Activated CD8-positive, alpha-beta T cell treated with anti-CD3 and anti-CD28 coated beads for 36 hours (primary cell): ENCODE data around the gene RAB4B. TPM values are rescaled to one million over a fixed set of nuclear protein-coding genes. Genes with fewer than 3 reads are reported as not detected.

Source experiments
- ATAC-seq: fragments of 200-7000 bp; cut with Tn5 transposase; one replicate; pipeline ENCODE4 v1.10.0; 2021; ENCODE audit warnings: mild to moderate bottlenecking, moderate library complexity
- CTCF ChIA-PET: fragments of 350-600 bp; sonication (Branson Sonifier 250); formaldehyde crosslinking; loops from one replicate; lab custom pipeline; 2021; ENCODE audit warnings: antibody characterized with exemption; lab: Charles Lee
- POLR2A ChIA-PET: fragments of 350-600 bp; sonication (Branson Sonifier 250); formaldehyde crosslinking; loops from one replicate; lab custom pipeline; 2021; ENCODE audit warnings: antibody characterized with exemption; lab: Charles Lee
- DNase-seq: peaks from one replicate; pipeline ENCODE4 v3.0.0-alpha.2; 2020
- H3K27ac Mint-ChIP-seq: one replicate; pipeline ENCODE4 v1.8.0; 2021; ENCODE audit warnings: mild to moderate bottlenecking, mixed read lengths
- H3K27me3 Mint-ChIP-seq: one replicate; pipeline ENCODE4 v1.8.0; 2021; ENCODE audit warnings: mixed read lengths
- H3K36me3 Mint-ChIP-seq: one replicate; pipeline ENCODE4 v1.8.0; 2021; ENCODE audit warnings: low read depth, mixed read lengths
- H3K4me1 Mint-ChIP-seq: one replicate; pipeline ENCODE4 v1.8.0; 2021; ENCODE audit warnings: low read depth, mixed read lengths
- H3K4me3 Mint-ChIP-seq: one replicate; pipeline ENCODE4 v1.8.0; 2021; ENCODE audit warnings: mild to moderate bottlenecking, moderate library complexity, mixed read lengths
- H3K9me3 Mint-ChIP-seq: one replicate; pipeline ENCODE4 v1.8.0; 2021; ENCODE audit warnings: mixed read lengths
- intact Hi-C: fragments of 100-400 bp; cut with micrococcal nuclease; formaldehyde crosslinking; loops from one replicate; pipeline ENCODE4 v1.10.0; 2022
- total RNA-seq, 2 experiments: library from RNA; stranded (reverse); gene quantifications; one replicate each; pipeline ENCODE4 v1.2.3, GENCODE V29; 2021
- TF ChIP-seq, protein P1 (sequence below): fragments of 200-600 bp; IDR thresholded peaks from one replicate; pipeline ENCODE4 v1.8.0; 2022; ENCODE audit warnings: antibody characterized with exemption, mild to moderate bottlenecking

The RAB4B gene
- total RNA-seq, 2 experiments from 2014 or later: 39.7 to 42.3 TPM

DNA sequence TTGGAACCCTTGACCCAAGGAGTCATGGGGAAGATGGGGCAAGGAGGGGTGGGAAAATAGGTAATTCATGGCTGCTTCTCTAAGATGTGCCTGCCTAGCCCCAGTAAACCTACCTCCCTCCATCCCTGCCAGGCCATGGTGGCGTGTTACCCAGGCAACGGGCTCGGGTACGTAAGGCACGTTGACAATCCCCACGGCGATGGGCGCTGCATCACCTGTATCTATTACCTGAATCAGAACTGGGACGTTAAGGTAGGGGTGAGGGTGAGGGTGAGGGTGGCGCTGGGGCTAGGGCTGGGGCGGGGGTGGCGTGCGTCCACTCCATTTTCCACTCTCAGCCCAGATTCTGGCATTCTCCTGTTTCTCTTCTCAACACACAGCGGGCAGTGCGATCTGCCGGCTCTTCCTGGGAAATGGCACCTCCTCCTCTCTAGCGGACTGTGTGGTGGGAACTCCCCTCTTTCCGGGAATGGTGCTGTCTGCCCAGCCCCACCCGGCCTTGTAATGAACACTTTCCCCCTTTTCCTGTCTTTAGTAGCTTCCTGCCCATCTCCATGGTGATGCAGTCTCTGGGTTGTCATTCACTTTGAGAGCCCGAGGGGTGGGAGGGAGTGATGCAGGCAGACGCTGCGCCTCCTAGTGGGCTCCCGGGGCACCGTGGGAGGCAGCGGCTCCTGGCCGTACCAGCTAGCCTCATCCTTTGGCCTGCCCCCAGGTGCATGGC, 28.5 kb downstream of the RAB4B start:
- peaks cover 47% of the 10 kb centered on the region for H3K36me3 Mint-ChIP-seq
- no peaks in the 10 kb centered on the region for H3K9me3 Mint-ChIP-seq
- ATAC-seq (peak; percentile 49), DNase-seq (peak; percentile 90)
- H3K27ac Mint-ChIP-seq: peak overlapping the region; percentile 88
- H3K4me1 Mint-ChIP-seq: peaks cover 75% of the 10 kb centered on the region
- H3K27me3 Mint-ChIP-seq: no peaks in the 10 kb centered on the region
- CTCF ChIA-PET: interaction anchor here (0.6 to 4.5 kb wide), 25 partner anchors 8 to 172 kb away, joined by 3 to 36 read pairs (median 5); partner anchors contain the start of genes ACTMAP, COQ8B, EGLN2 and ITPKC
- peak overlapping the region; percentile 54 for H3K4me3 Mint-ChIP-seq
- POLR2A ChIA-PET: interaction anchor here (0.7 to 2.9 kb wide), 8 partner anchors 8 to 195 kb away, joined by 3 to 12 read pairs (median 4); partner anchors contain the start of genes ACTMAP and EGLN2
- intact Hi-C loops: no loop called here
- TF ChIP-seq, protein P1, sequence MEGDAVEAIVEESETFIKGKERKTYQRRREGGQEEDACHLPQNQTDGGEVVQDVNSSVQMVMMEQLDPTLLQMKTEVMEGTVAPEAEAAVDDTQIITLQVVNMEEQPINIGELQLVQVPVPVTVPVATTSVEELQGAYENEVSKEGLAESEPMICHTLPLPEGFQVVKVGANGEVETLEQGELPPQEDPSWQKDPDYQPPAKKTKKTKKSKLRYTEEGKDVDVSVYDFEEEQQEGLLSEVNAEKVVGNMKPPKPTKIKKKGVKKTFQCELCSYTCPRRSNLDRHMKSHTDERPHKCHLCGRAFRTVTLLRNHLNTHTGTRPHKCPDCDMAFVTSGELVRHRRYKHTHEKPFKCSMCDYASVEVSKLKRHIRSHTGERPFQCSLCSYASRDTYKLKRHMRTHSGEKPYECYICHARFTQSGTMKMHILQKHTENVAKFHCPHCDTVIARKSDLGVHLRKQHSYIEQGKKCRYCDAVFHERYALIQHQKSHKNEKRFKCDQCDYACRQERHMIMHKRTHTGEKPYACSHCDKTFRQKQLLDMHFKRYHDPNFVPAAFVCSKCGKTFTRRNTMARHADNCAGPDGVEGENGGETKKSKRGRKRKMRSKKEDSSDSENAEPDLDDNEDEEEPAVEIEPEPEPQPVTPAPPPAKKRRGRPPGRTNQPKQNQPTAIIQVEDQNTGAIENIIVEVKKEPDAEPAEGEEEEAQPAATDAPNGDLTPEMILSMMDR: peak; percentile 93

DNA sequence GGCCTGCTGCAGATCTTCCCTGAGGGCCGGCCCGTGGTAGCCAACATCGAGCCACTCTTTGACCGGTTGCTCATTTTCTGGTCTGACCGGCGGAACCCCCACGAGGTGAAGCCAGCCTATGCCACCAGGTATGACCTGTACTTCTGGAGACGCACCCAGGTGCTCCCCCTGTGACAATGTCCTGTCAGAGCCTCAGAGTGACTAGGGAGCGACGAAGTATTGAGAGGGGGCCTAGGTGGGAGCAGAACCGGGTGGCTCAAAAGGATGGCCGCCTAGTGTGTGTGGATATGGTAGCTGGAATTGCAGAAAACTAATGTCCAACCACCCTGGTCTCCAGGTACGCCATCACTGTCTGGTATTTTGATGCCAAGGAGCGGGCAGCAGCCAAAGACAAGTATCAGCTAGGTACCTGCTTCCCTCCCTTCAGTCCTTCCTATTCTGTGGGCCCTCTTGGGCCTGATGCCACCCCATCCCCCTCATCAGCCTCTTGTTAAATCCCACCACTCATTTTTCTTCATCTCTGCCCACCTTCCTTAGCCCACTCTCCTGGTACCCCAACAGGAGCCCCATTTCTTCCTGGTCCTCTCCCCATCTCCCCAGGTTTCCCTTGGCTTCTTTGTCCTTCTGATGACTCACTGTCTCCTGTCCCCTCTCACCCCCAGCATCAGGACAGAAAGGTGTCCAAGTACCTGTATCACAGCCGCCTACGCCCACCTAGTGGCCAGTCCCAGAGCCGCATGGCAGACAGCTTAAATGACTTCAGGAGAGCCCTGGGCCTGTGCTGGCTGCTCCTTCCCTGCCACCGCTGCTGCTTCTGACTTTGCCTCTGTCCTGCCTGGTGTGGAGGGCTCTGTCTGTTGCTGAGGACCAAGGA, 29.3 kb downstream of the RAB4B start:
- POLR2A ChIA-PET: interaction anchor here (0.6 to 2.9 kb wide), 7 partner anchors 8 to 470 kb away, joined by 3 to 12 read pairs (median 3); partner anchors contain the start of gene EGLN2

DNA sequence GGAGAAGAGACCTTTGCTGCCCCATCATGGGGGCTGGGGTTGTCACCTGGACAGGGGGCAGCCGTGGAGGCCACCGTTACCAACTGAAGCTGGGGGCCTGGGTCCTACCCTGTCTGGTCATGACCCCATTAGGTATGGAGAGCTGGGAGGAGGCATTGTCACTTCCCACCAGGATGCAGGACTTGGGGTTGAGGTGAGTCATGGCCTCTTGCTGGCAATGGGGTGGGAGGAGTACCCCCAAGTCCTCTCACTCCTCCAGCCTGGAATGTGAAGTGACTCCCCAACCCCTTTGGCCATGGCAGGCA, 29.9 kb downstream of the RAB4B start:
- Mint-ChIP-seq H3K36me3 (peaks cover 37% of the 10 kb centered on the region), H3K27ac (peak overlapping the region; percentile 88), H3K4me1 (peaks cover 68% of the 10 kb centered on the region), H3K9me3 (no peaks in the 10 kb centered on the region), H3K4me3 (no peak overlapping the region), H3K27me3 (no peaks in the 10 kb centered on the region)
- TF ChIP-seq, protein P1: no peak
- ChIA-PET POLR2A (interaction anchor here (0.6 to 2.9 kb wide), 2 partner anchors 53 to 64 kb away, joined by 3 to 12 read pairs; no protein-coding TSS in a partner anchor), CTCF (interaction anchor here (1.1 to 4.5 kb wide), 10 partner anchors 12 to 173 kb away, joined by 3 to 36 read pairs (median 6); partner anchors contain the start of gene RAB4B)
- DNase-seq (no peak), ATAC-seq (no peak)
- intact Hi-C loops: no loop called here

More for the DNA sequence above, 29.3 kb downstream of the RAB4B start:
- intact Hi-C loops: no loop called here
- no peak for ATAC-seq
- Mint-ChIP-seq H3K9me3 (no peaks in the 10 kb centered on the region), H3K27ac (peak overlapping the region; percentile 88), H3K4me3 (peak overlapping the region; percentile 54), H3K27me3 (no peaks in the 10 kb centered on the region), H3K36me3 (peaks cover 39% of the 10 kb centered on the region), H3K4me1 (peaks cover 73% of the 10 kb centered on the region)
- DNase-seq: peak; percentile 51
- TF ChIP-seq, protein P1: peak; percentile 52
- CTCF ChIA-PET: interaction anchor here (0.6 to 4.5 kb wide), 27 partner anchors 9 to 173 kb away, joined by 3 to 36 read pairs (median 5); partner anchors contain the start of genes ACTMAP, COQ8B, EGLN2 and ITPKC

- ATAC-seq (no peak), DNase-seq (no peak)
- ChIA-PET CTCF (interaction anchor here (1.1 to 4.5 kb wide), 7 partner anchors 11 to 174 kb away, joined by 3 to 36 read pairs (median 5); partner anchors contain the start of gene RAB4B), POLR2A (no interaction called here)
- H3K9me3 Mint-ChIP-seq: no peaks in the 10 kb centered on the region
- peaks cover 63% of the 10 kb centered on the region for H3K4me1 Mint-ChIP-seq
- intact Hi-C loops: no loop called here
- no peak overlapping the region for H3K4me3 Mint-ChIP-seq
- H3K27ac Mint-ChIP-seq: no peak overlapping the region
- no peaks in the 10 kb centered on the region for H3K27me3 Mint-ChIP-seq
- TF ChIP-seq, protein P1: no peak
- H3K36me3 Mint-ChIP-seq: peaks cover 33% of the 10 kb centered on the region
Measured at GRCh38 chr19:40808497-40808896, 30.4 kb downstream of the RAB4B start.
